Common myeloid progenitor, CD34-positive (primary cell): Measurements from ENCODE around the gene CDH23.

Experiments used
- CTCF ChIA-PET: fragments of 350-600 bp; sonication (Branson Sonifier 250); formaldehyde crosslinking; loops from one replicate; lab custom pipeline; 2021; ENCODE audit warnings: antibody characterized with exemption; lab: Charles Lee
- POLR2A ChIA-PET: fragments of 350-600 bp; sonication (Branson Sonifier 250); formaldehyde crosslinking; loops from one replicate; lab custom pipeline; 2021; ENCODE audit warnings: antibody characterized with exemption; lab: Charles Lee
- DNase-seq, 3 donors: peaks; one replicate each; pipeline versions ENCODE4 v3.0.0 to v3.0.0-alpha.2; 2013
- H3K27ac ChIP-seq, 2 experiments: 1 replicate in 1 of 2; 2 replicates in 1 of 2; pipeline ENCODE4 v1.7.0; 2013; ENCODE audit warnings: inconsistent platforms in 2 of 2, low read length in 2 of 2, mild to moderate bottlenecking in 2 of 2, low read depth in 1 of 2, moderate library complexity in 1 of 2; ENCODE audit not compliant: severe bottlenecking in 2 of 2, insufficient read depth in 1 of 2, poor library complexity in 1 of 2
- H3K27me3 ChIP-seq, 5 experiments: replicated peaks in 2 of 5; 1 replicate in 3 of 5; 2 replicates in 2 of 5; pipeline versions ENCODE4 v1.6.1 to v1.7.0; 2013; ENCODE audit warnings: low read length in 4 of 5, mild to moderate bottlenecking in 2 of 5, moderate library complexity in 2 of 5, inconsistent platforms in 1 of 5; ENCODE audit not compliant: insufficient read depth in 5 of 5, control insufficient read depth in 4 of 5
- H3K36me3 ChIP-seq, 4 experiments: 1 replicate in 2 of 4; 2 replicates in 2 of 4; pipeline versions ENCODE4 v1.6.1 to v1.7.0; 2013; ENCODE audit warnings: low read length in 3 of 4, control low read depth in 1 of 4, mild to moderate bottlenecking in 1 of 4; ENCODE audit not compliant: control insufficient read depth in 4 of 4, insufficient read depth in 4 of 4
- H3K4me1 ChIP-seq, 4 experiments: 1 replicate in 3 of 4; 2 replicates in 1 of 4; pipeline versions ENCODE4 v1.6.1 to v1.7.1; 2013; ENCODE audit warnings: low read length in 3 of 4, mild to moderate bottlenecking in 3 of 4, control low read depth in 1 of 4, inconsistent platforms in 1 of 4, moderate library complexity in 1 of 4; ENCODE audit not compliant: control insufficient read depth in 4 of 4, insufficient read depth in 4 of 4; ENCODE audit errors: control extremely low read depth in 1 of 4
- H3K4me3 ChIP-seq, 7 experiments: 1 replicate in 4 of 7; 2 replicates in 3 of 7; pipeline versions ENCODE4 v1.5.1 to v1.7.0; 2013; ENCODE audit warnings: mild to moderate bottlenecking in 7 of 7, low read length in 6 of 7, moderate library complexity in 6 of 7, inconsistent platforms in 2 of 7, low read depth in 2 of 7, control low read depth in 1 of 7; ENCODE audit not compliant: insufficient read depth in 4 of 7, control insufficient read depth in 1 of 7; ENCODE audit errors: extremely low read depth in 1 of 7
- H3K9me3 ChIP-seq, 5 experiments: 1 replicate in 4 of 5; 2 replicates in 1 of 5; pipeline versions ENCODE4 v1.6.1 to v1.7.1; 2013; ENCODE audit warnings: low read length in 4 of 5, mild to moderate bottlenecking in 2 of 5, inconsistent platforms in 1 of 5, low read depth in 1 of 5, moderate library complexity in 1 of 5; ENCODE audit not compliant: control insufficient read depth in 4 of 5, insufficient read depth in 2 of 5; ENCODE audit errors: control extremely low read depth in 1 of 5
- WGBS: methylation state at CpG from one replicate; pipeline ENCODE4 v1.1.5; 2013; ENCODE audit not compliant: insufficient coverage; 5-methylcytosine and 5-hydroxymethylcytosine counted together

CDH23 gene

DNA sequence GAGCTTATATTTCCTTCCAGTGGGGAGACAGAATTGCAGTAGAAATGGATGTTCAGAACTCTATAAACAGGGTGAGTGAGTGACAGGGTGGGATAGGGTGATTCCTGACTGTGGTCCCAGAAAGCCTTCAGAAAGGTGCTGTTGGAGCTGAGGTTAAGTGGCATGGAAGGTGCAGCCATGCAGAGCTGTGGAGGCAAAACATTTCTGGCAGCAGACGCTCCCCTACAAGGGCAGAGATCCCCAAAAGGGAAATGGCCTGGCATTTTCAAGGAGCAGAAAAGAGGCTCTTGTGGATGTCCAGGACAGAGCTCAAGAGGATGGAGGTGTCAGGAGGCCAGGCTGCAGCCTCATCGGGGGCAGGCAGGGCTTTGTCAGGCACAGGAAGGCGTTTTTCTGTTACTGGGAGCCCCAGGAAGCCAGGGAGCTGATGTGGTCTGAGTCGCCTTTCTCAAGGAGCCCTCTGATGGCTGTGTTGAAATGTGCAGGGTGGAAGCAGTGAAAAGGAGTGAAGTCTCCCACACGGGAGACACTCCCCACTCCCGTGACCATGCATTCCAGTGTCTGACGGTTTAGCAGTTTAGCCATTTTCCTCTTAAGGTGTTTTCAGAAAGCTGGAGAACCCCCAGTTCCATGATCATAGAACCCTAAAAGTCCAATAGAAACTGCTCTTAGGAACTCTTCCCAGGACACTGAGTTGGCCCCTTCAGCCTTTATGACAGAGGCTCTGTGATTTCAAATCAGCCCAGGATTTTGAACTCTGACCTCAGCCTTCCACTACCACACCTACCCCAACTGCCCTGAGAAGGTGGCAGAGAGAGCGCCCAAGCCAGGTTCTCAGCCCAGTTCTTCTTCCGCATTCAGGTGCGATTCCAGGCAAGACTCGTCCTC is 226.6 kb downstream of the CDH23 start:
- H3K4me3 ChIP-seq, result no peak overlapping the region
- DNase-seq, result peak; percentile 26 to 49 (median 42)
- no peak overlapping the region for H3K27ac ChIP-seq
- peaks cover 0 to 11% (median 7%) of the 10 kb centered on the region in 4 experiments for H3K4me1 ChIP-seq
- CTCF ChIA-PET, result interaction anchor here (0.9 to 2.8 kb wide), 8 partner anchors 10 to 307 kb away, joined by 3 to 15 read pairs (median 4); no protein-coding TSS in a partner anchor
- H3K27me3 ChIP-seq, result no peaks in the 10 kb centered on the region
- 44% methylated on average over 9 of the region's 11 CpGs for WGBS
- no peaks in the 10 kb centered on the region for H3K9me3 ChIP-seq
- POLR2A ChIA-PET, result interaction anchor here (1.2 to 1.6 kb wide), 2 partner anchors 11 to 29 kb away, joined by 3 read pairs; no protein-coding TSS in a partner anchor
- no peaks in the 10 kb centered on the region for H3K36me3 ChIP-seq

DNA sequence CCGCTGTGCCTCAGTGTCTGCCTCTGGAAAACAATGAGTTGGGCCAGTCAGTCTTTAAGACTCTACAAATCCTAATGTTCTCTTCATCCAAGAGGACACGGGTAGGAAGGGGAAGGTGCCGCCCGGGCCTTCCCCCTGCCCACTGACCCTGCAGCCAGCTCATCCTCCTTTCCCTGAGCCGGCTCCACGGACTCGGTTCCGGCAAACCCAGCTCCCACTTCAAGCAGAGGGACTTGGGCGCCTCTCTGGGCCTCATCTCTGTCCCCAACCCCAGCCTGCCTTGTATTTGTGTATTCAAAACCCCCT is 227.2 kb downstream of the CDH23 start:
- DNase-seq, result no peak
- H3K4me3 ChIP-seq, result no peak overlapping the region
- no peak overlapping the region for H3K27ac ChIP-seq
- H3K36me3 ChIP-seq, result no peaks in the 10 kb centered on the region
- no peaks in the 10 kb centered on the region for H3K9me3 ChIP-seq
- H3K4me1 ChIP-seq, result peaks cover 0 to 11% (median 7%) of the 10 kb centered on the region in 4 experiments
- POLR2A ChIA-PET, result interaction anchor here (1.6 kb wide), 1 partner anchor 28 kb away, joined by 3 read pairs; no protein-coding TSS in a partner anchor
- WGBS, result 97% methylated on average over 9 of the region's 9 CpGs
- no peaks in the 10 kb centered on the region for H3K27me3 ChIP-seq
- CTCF ChIA-PET, result interaction anchor here (0.9 to 2.8 kb wide), 5 partner anchors 10 to 229 kb away, joined by 3 to 15 read pairs (median 4); no protein-coding TSS in a partner anchor

DNA sequence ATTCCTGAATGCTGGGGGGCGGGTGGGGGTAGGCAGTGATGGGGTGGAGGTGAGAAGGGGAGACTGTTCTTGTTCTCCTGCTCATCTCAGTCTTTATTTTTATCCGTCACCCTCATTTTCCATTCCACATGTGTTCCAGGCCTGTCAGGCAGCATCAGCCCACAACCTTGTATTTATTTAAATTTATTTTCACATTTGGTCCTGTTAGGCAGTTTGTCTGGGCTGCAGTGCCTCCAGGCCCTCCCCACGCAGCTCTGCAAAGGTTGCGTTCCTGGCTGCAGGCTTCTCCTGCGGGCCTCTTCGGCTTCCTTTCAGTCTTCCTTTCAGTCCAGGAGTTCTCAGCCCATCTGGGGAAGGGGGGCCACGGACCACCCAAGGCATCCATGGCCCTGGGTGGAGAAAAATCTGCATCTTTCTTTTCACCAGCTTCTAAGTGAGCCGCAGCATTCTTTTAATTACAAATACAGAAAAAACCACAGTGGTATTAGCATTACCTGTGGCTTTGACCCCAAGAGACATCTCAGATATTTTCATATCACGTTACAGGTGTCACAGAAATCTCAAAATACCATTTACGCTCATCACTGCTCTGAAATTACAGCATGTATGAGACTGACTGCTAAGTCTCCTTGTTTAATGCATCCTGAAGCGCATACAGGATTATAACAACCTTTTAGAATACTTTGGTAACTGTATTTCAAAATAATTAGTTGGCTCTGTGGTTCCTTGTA is 228.9 kb downstream of the CDH23 start:
- ChIA-PET POLR2A (no interaction called here), CTCF (interaction anchor here (1.0 to 2.8 kb wide), 5 partner anchors 14 to 83 kb away, joined by 3 to 15 read pairs (median 4); no protein-coding TSS in a partner anchor)
- Histone ChIP-seq H3K4me1 (peaks cover 0 to 11% (median 7%) of the 10 kb centered on the region in 4 experiments), H3K9me3 (no peaks in the 10 kb centered on the region), H3K27me3 (no peaks in the 10 kb centered on the region), H3K36me3 (no peaks in the 10 kb centered on the region), H3K27ac (no peak overlapping the region), H3K4me3 (no peak overlapping the region)
- WGBS, result 87% methylated on average over 6 of the region's 11 CpGs
- DNase-seq, result no peak

DNA sequence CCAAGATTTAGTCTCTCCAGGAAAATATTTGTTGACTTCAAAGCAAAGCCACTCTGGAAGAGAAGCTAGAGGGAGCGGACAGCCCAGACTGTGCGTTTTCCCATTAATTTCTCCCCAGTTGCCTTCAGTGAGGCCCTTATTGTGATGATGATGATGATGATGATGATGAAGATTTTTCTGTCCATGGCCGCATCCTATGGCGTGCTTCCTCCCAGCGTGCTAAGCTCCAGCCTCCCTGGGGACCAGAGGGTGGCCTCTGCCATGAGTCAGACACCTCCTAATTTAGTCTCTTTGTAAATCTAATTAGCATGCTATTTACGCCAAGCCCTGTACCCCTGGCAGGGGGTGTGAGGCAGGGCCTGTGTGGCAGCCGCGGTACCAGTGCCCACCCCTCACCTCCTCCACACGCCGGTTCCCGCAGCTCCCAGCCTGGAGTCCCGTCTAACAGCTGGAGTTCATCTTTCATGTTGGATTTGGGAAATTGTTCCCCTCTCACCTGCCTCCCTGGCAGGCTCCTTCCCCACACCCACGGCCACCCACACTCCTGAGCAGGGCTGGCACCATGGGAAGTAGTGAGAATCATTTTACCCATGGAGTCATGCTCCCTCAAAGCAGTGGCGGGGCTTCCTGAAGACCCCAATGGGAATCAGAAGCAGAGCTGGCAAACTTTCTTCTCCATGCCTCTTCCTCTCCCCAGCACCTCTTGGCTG is 230.7 kb downstream of the CDH23 start:
- ChIA-PET CTCF (interaction anchor here (1.0 to 1.7 kb wide), 3 partner anchors 11 to 68 kb away, joined by 3 to 4 read pairs (median 4); no protein-coding TSS in a partner anchor), POLR2A (no interaction called here)
- WGBS, result 92% methylated on average over 9 of the region's 14 CpGs
- H3K27me3 ChIP-seq, result no peaks in the 10 kb centered on the region
- H3K9me3 ChIP-seq, result no peaks in the 10 kb centered on the region
- peaks cover 0 to 11% (median 7%) of the 10 kb centered on the region in 4 experiments for H3K4me1 ChIP-seq
- no peak for DNase-seq
- no peak overlapping the region for H3K27ac ChIP-seq
- H3K36me3 ChIP-seq, result no peaks in the 10 kb centered on the region
- H3K4me3 ChIP-seq, result no peak overlapping the region

DNA sequence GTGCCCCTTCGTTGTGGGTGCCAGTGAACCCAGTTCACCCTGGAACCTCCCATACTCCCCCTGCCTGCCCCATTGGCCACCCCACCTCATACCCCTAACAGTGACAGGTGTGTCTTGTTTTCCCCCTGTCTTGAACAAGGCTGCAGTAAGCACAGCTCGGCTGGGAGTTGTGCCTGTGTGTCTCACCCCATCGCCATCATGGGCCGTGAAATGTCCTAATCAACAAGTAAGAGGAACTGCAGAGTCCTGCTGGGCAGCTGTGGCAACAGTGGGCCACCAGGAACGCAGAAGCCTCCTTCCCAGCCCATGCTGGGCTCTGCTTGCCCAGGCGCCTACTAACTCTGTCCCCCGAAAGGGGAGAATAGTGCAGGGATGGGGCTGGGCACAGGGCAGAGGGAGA is 231.2 kb downstream of the CDH23 start:
- 91% methylated on average over 6 of the region's 7 CpGs for WGBS
- ChIA-PET CTCF (interaction anchor here (1.0 to 1.4 kb wide), 2 partner anchors 10 to 19 kb away, joined by 3 read pairs; no protein-coding TSS in a partner anchor), POLR2A (no interaction called here)
- Histone ChIP-seq H3K36me3 (no peaks in the 10 kb centered on the region), H3K27me3 (no peaks in the 10 kb centered on the region), H3K4me3 (no peak overlapping the region), H3K27ac (no peak overlapping the region), H3K9me3 (no peaks in the 10 kb centered on the region), H3K4me1 (peaks cover 0 to 9% (median 6%) of the 10 kb centered on the region in 4 experiments)
- DNase-seq, result no peak

DNA sequence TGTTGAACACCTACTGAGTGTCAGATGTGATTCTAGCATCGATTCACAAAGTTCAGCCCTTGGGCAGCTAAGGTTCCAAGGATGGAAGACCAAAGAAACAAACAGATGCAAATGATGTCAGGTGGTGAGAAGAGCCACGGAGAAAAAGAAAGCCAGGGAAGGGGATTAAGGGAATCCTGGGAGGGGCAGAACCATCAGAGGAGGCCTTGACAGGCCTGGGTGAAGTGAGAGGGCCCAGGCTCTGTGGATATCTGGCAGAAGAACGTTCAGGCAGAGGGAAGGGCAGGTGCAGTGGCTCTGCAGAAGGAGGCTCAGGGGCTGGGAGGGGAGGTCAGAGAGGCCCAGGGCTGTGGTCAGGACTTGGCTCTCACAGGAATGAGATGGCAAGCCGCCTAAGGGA is 232.4 kb downstream of the CDH23 start:
- H3K27me3 ChIP-seq, result no peaks in the 10 kb centered on the region
- CTCF ChIA-PET, result interaction anchor here (1.4 to 2.2 kb wide), 2 partner anchors 10 to 11 kb away, joined by 3 to 7 read pairs; no protein-coding TSS in a partner anchor
- H3K9me3 ChIP-seq, result no peaks in the 10 kb centered on the region

More for the DNA sequence above, 232.4 kb downstream of the CDH23 start:
- H3K4me1 ChIP-seq, result no peaks in the 10 kb centered on the region
- H3K4me3 ChIP-seq, result no peak overlapping the region
- 76% methylated on average over 4 of the region's 4 CpGs for WGBS
- H3K27ac ChIP-seq, result no peak overlapping the region
- H3K36me3 ChIP-seq, result no peaks in the 10 kb centered on the region
- POLR2A ChIA-PET, result no interaction called here
- no peak for DNase-seq
